HG03103 (cell line): Measurements from ENCODE around the gene BCL3.

Experiments
- ATAC-seq: cut with Tn5 transposase; IDR thresholded peaks from one replicate; pipeline ENCODE4 v1.9.1; 2021; ENCODE audit warnings: low read depth; ENCODE audit not compliant: unreplicated experiment

BCL3 gene

GRCh38 chr19:44741258-44741731 is 7.2 kb upstream of the BCL3 start:
- ATAC-seq = no peak

- ATAC-seq = no peak
These were observed 6.6 kb upstream of the BCL3 start for GRCh38 chr19:44741841-44742329.

- no peak for ATAC-seq
These were observed 6.0 kb upstream of the BCL3 start for GRCh38 chr19:44742330-44743061.

GRCh38 chr19:44744871-44745332 is 3.6 kb upstream of the BCL3 start:
- no peak for ATAC-seq

- no peak for ATAC-seq
These were observed 3.1 kb upstream of the BCL3 start for GRCh38 chr19:44745341-44745831.

GRCh38 chr19:44745887-44746600 is 2.5 kb upstream of the BCL3 start:
- no peak for ATAC-seq

GRCh38 chr19:44746616-44746945 is 1.9 kb upstream of the BCL3 start:
- ATAC-seq = no peak

- peak; percentile 42 for ATAC-seq
These were observed 1.4 kb upstream of the BCL3 start for GRCh38 chr19:44746946-44747738.

GRCh38 chr19:44747739-44748425 is 626 bp upstream of the BCL3 start:
- no peak for ATAC-seq

- no peak for ATAC-seq
These were observed 784 bp downstream of the BCL3 start for GRCh38 chr19:44749292-44749691.

- no peak for ATAC-seq
These were observed 1.5 kb downstream of the BCL3 start for GRCh38 chr19:44749994-44750393.

- ATAC-seq = no peak
These were observed 3.8 kb downstream of the BCL3 start for GRCh38 chr19:44752123-44752815.

- peak; percentile 72 for ATAC-seq
These were observed 4.5 kb downstream of the BCL3 start for GRCh38 chr19:44752816-44753625.

GRCh38 chr19:44753626-44753931 is 5.1 kb downstream of the BCL3 start:
- ATAC-seq = no peak

GRCh38 chr19:44753932-44754749 is 5.6 kb downstream of the BCL3 start:
- ATAC-seq = no peak

- no peak for ATAC-seq
These were observed 6.2 kb downstream of the BCL3 start for GRCh38 chr19:44754750-44755080.

- ATAC-seq = no peak
These were observed 6.7 kb downstream of the BCL3 start for GRCh38 chr19:44755219-44755618.

- no peak for ATAC-seq
These were observed 7.6 kb downstream of the BCL3 start for GRCh38 chr19:44756089-44756562.
